B cell (primary cell): Measurements from ENCODE around the gene MID2. TPM values are rescaled to one million over a fixed set of nuclear protein-coding genes. Genes with fewer than 3 reads are reported as not detected.

Experiments used
- ATAC-seq: fragments of 200-7000 bp; cut with Tn5 transposase; one replicate; pipeline ENCODE4 v1.10.0; 2021; ENCODE audit warnings: low read depth, mild to moderate bottlenecking, moderate number of reproducible peaks, moderate library complexity
- CTCF ChIA-PET: fragments of 350-600 bp; sonication (Branson Sonifier 250); formaldehyde crosslinking; loops from one replicate; lab custom pipeline; 2021; ENCODE audit warnings: antibody characterized with exemption, inconsistent platforms; lab: Charles Lee
- POLR2A ChIA-PET: fragments of 350-600 bp; sonication (Branson Sonifier 250); formaldehyde crosslinking; loops from one replicate; lab custom pipeline; 2021; ENCODE audit warnings: antibody characterized with exemption; lab: Charles Lee
- DNase-seq: peaks from one replicate; pipeline ENCODE4 v3.0.0; 2013
- H2AFZ ChIP-seq: 2 replicates; pipeline ENCODE4 v1.6.1; 2012; ENCODE audit warnings: mild to moderate bottlenecking, low read depth, low read length; ENCODE audit not compliant: insufficient read depth, poor library complexity, severe bottlenecking
- H3K27ac ChIP-seq, 2 donors: 1 replicate in 1 of 2; 2 replicates in 1 of 2; pipeline ENCODE4 v1.5.1; 2012 to 2013; ENCODE audit warnings: low read length in 2 of 2, mild to moderate bottlenecking in 2 of 2, moderate library complexity in 1 of 2
- H3K27me3 ChIP-seq, 4 experiments: fragments of 200-600 bp in 1 of 4; sonication (generic) in 1 of 4; replicated peaks in 1 of 4; 1 replicate in 2 of 4; 2 replicates in 2 of 4; pipeline versions ENCODE4 v1.6.1 to v1.7.0; 2013 to 2016; ENCODE audit warnings: low read length in 3 of 4, mild to moderate bottlenecking in 2 of 4, mixed read lengths in 1 of 4, moderate library complexity in 1 of 4; ENCODE audit not compliant: insufficient read depth in 4 of 4, control insufficient read depth in 3 of 4; ENCODE audit errors: control extremely low read depth in 1 of 4
- H3K36me3 ChIP-seq, 2 experiments: replicated peaks in 1 of 2; 1 replicate in 1 of 2; 2 replicates in 1 of 2; pipeline versions ENCODE4 v1.6.1 to v1.7.1; 2013; ENCODE audit warnings: low read length in 1 of 2; ENCODE audit not compliant: insufficient read depth in 2 of 2, control insufficient read depth in 1 of 2; ENCODE audit errors: control extremely low read depth in 1 of 2, extremely low read depth in 1 of 2
- H3K4me1 ChIP-seq, 2 donors: fragments of 200-600 bp in 1 of 2; sonication (generic) in 1 of 2; 1 replicate in 1 of 2; 2 replicates in 1 of 2; pipeline versions ENCODE4 v1.5.1 to v1.6.1; 2013 to 2017; ENCODE audit warnings: low read length in 2 of 2; ENCODE audit not compliant: control insufficient read depth in 2 of 2, insufficient read depth in 2 of 2
- H3K4me2 ChIP-seq: replicated peaks from 2 replicates; pipeline ENCODE3; 2012; ENCODE audit warnings: mild to moderate bottlenecking, low read depth, low read length; ENCODE audit not compliant: poor library complexity, severe bottlenecking
- H3K4me3 ChIP-seq, 5 experiments: fragments of 200-600 bp in 1 of 5; sonication (generic) in 1 of 5; 1 replicate in 3 of 5; 2 replicates in 2 of 5; pipeline versions ENCODE4 v1.5.1 to v1.7.0; 2011 to 2016; ENCODE audit warnings: low read length in 4 of 5, mild to moderate bottlenecking in 4 of 5, low read depth in 2 of 5, control low read depth in 1 of 5, moderate library complexity in 1 of 5; ENCODE audit not compliant: insufficient read depth in 1 of 5; ENCODE audit errors: control extremely low read depth in 1 of 5, extremely low read depth in 1 of 5
- H3K79me2 ChIP-seq: fragments of 200-600 bp; sonication (generic); one replicate; pipeline ENCODE4 v1.6.0; 2016; ENCODE audit warnings: low read length; ENCODE audit not compliant: control insufficient read depth, insufficient read depth
- H3K9ac ChIP-seq: fragments of 200-600 bp; sonication (generic); 2 replicates; pipeline ENCODE4 v1.6.1; 2017; ENCODE audit warnings: mild to moderate bottlenecking, low read length, moderate library complexity
- H3K9me3 ChIP-seq, 3 donors: one replicate each; pipeline versions ENCODE4 v1.6.1 to v1.7.1; 2013; ENCODE audit warnings: low read length in 2 of 3; ENCODE audit not compliant: control insufficient read depth in 2 of 3, insufficient read depth in 1 of 3; ENCODE audit errors: control extremely low read depth in 1 of 3
- H4K20me1 ChIP-seq: 2 replicates; pipeline ENCODE4 v1.6.0; 2012; ENCODE audit warnings: mild to moderate bottlenecking, low read length; ENCODE audit not compliant: insufficient read depth, control insufficient read depth, poor library complexity, severe bottlenecking
- H3K27ac Mint-ChIP-seq: one replicate; pipeline ENCODE4 v1.8.0; 2021; ENCODE audit warnings: mixed read lengths
- H3K27me3 Mint-ChIP-seq: one replicate; pipeline ENCODE4 v1.8.0; 2021; ENCODE audit warnings: mixed read lengths
- H3K4me1 Mint-ChIP-seq: one replicate; pipeline ENCODE4 v1.8.0; 2021; ENCODE audit warnings: mixed read lengths
- H3K4me3 Mint-ChIP-seq: one replicate; pipeline ENCODE4 v1.8.0; 2021; ENCODE audit warnings: mixed read lengths
- H3K9me3 Mint-ChIP-seq: one replicate; pipeline ENCODE4 v1.8.0; 2022; ENCODE audit warnings: mixed read lengths; ENCODE audit not compliant: insufficient read depth
- CTCF ChIP-seq: fragments of 200-600 bp; IDR thresholded peaks from one replicate; pipeline ENCODE4 v1.8.0; 2022; ENCODE audit warnings: antibody characterized with exemption, mild to moderate bottlenecking
- EZH2 ChIP-seq: IDR thresholded peaks from 2 replicates; pipeline ENCODE4 v1.6.1; 2012; ENCODE audit warnings: borderline replicate concordance, low read depth, mild to moderate bottlenecking, moderate library complexity, low read length; ENCODE audit not compliant: insufficient read depth, poor library complexity, severe bottlenecking
- WGBS: methylation state at CpG from one replicate; pipeline ENCODE4 v1.1.5; 2013; ENCODE audit warnings: missing lambda C conversion rate; ENCODE audit not compliant: insufficient coverage; 5-methylcytosine and 5-hydroxymethylcytosine counted together
- intact Hi-C: fragments of 100-400 bp; cut with micrococcal nuclease; formaldehyde crosslinking; loops from one replicate; pipeline ENCODE4 v1.10.0; 2022
- polyA plus RNA-seq: library from polyadenylated mRNA; depleted of rRNA; stranded (reverse); fragments of >200 nt; gene quantifications from 2 replicates; pipeline ENCODE4 v1.2.3, GENCODE V29; 2012
- total RNA-seq, 2 donors: library from RNA; stranded (reverse); fragments of 120-200 nt in 1 of 2; gene quantifications; 1 replicate in 1 of 2; 2 replicates in 1 of 2; pipeline versions ENCODE4 v1.2.3 to v1.2.4, GENCODE V29; 2013 to 2022

The MID2 gene
- total and polyA plus RNA-seq, 2 donors (not counting 1 experiment from before 2014, with no cell fraction given) = 1.7 to 5.8 TPM

- peaks cover 0 to 18% (median 4%) of the 10 kb centered on the region in 4 experiments for H3K27me3 ChIP-seq
- ChIA-PET CTCF (no interaction called here), POLR2A (no interaction called here)
- H3K36me3 ChIP-seq = no peaks in the 10 kb centered on the region
- DNase-seq = no peak
- Mint-ChIP-seq H3K4me1 (peaks cover 13% of the 10 kb centered on the region), H3K27ac (no peak overlapping the region), H3K27me3 (peaks cover 27% of the 10 kb centered on the region), H3K9me3 (peaks cover 2% of the 10 kb centered on the region), H3K4me3 (no peak overlapping the region)
- H3K4me3 ChIP-seq = no peak overlapping the region
- no peak overlapping the region for H3K9ac ChIP-seq
- WGBS = no CpG with 5 or more reads among the region's 1 CpG
- peaks cover 0 to 8% (median 6%) of the 10 kb centered on the region in 3 donors for H3K9me3 ChIP-seq
- no peak overlapping the region for H3K27ac ChIP-seq
- peaks cover 4 to 5% of the 10 kb centered on the region in 2 donors for H3K4me1 ChIP-seq
- intact Hi-C loops = no loop called here
- no peaks in the 10 kb centered on the region for H3K79me2 ChIP-seq
- H4K20me1 ChIP-seq = no peaks in the 10 kb centered on the region
- ATAC-seq = no peak
- no peak overlapping the region for H3K4me2 ChIP-seq
- no peak for TF ChIP-seq EZH2
- no peak for TF ChIP-seq CTCF
- no peak overlapping the region for H2AFZ ChIP-seq
Measured at GRCh38 chrX:107823456-107823855, 2.2 kb upstream of the MID2 start.

DNA sequence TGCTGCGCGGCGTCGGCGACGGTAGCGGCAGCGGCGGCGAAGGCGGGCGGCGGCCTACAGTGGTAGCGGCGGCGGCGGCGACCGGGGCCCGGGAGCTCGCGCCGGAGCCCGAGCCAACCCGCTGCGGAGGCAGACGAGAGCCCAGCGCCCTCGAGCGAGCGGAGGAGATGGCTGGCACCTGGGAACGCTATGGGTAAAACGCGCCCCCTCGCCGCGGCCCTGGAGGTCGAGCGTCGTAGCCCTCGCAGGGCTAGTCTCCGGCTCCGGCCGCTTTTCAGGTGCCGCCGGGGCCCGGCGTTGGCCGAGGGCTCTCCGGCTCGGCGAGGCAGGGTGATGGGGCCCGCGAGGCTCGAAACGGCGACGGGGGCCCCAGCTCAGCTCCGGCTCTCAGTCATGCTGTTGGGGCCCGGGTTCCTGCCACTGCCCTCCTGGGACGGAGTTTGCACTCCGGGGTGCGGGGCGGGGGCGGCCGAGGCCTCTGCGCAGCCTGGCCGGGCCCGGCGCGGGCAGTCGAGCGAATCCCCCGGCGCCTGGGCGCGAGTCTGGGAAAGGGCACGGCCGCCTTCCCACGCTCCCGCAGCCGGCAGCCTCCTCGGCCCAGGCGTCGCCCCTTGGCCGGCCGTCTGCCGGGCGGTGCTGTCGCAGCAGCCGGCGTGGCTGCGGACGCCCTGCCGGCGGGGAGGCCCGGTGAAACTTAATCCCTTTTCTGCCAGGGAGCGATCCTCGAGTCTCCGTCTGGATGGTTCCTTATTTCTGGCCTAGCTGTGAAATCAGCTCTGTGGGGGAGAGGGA, 768 bp downstream of the MID2 start:
- peaks cover 13% of the 10 kb centered on the region for H3K4me1 Mint-ChIP-seq
- intact Hi-C loops = no loop called here
- Histone ChIP-seq H3K36me3 (no peaks in the 10 kb centered on the region), H3K9ac (peak overlapping the region; percentile 55), H3K4me2 (peak overlapping the region; percentile 82), H4K20me1 (no peaks in the 10 kb centered on the region), H3K9me3 (no peaks in the 10 kb centered on the region), H3K4me3 (peak overlapping the region in 3 of 5 experiments; percentile 46 to 59 (median 58)), H3K27ac (no peak overlapping the region), H2AFZ (peak overlapping the region; percentile 70), H3K27me3 (peaks cover 0 to 18% (median 6%) of the 10 kb centered on the region in 4 experiments), H3K4me1 (peaks cover 4 to 5% of the 10 kb centered on the region in 2 donors), H3K79me2 (no peaks in the 10 kb centered on the region)
- peaks cover 34% of the 10 kb centered on the region for H3K27me3 Mint-ChIP-seq
- CTCF ChIA-PET = interaction anchor here (1.7 kb wide), 1 partner anchor 167 kb away, joined by 3 read pairs; no protein-coding TSS in a partner anchor
- ATAC-seq = peak; percentile 73
- DNase-seq = peak; percentile 57
- under 1% methylated on average over 94 of the region's 100 CpGs for WGBS
- TF ChIP-seq CTCF (no peak), EZH2 (no peak)
- POLR2A ChIA-PET = no interaction called here
- no peaks in the 10 kb centered on the region for H3K9me3 Mint-ChIP-seq
- peak overlapping the region; percentile 34 for H3K27ac Mint-ChIP-seq
- peak overlapping the region; percentile 83 for H3K4me3 Mint-ChIP-seq
